Panc1 (cell line): ENCODE measurements around the gene ZNF516. TPM values are rescaled to one million over a fixed set of nuclear protein-coding genes. Genes with fewer than 3 reads are reported as not detected.

ENCODE experiments used
- ATAC-seq: fragments of 200-7000 bp; cut with Tn5 transposase; 2 replicates; pipeline ENCODE4 v1.9.1; 2020; ENCODE audit warnings: mild to moderate bottlenecking, moderate library complexity
- BruUV-seq: library from RNA; stranded (reverse); fragments of 400-500 nt; replicated peaks from 2 replicates; lab custom pipeline; 2021; lab: Mats Ljungman, UMichigan
- CTCF ChIA-PET: fragments of 300-600 bp; sonication (Branson Sonifier 250); formaldehyde crosslinking; loops from one replicate; lab custom pipeline; 2022; ENCODE audit warnings: antibody characterized with exemption; lab: Charles Lee
- POLR2A ChIA-PET: fragments of 300-600 bp; sonication (Branson Sonifier 250); formaldehyde crosslinking; loops from one replicate; lab custom pipeline; 2022; ENCODE audit warnings: antibody characterized with exemption; lab: Charles Lee
- DNase-seq: peaks from one replicate; pipeline ENCODE4 v3.0.0-alpha.2; 2010; ENCODE audit warnings: low read depth, low spot score
- H3K27ac ChIP-seq: 2 replicates; pipeline ENCODE4 v1.5.1; 2011; ENCODE audit warnings: mild to moderate bottlenecking, low read length, inconsistent platforms
- H3K27me3 ChIP-seq: fragments of 200-500 bp; sonication (Bioruptor generic); 2 replicates; pipeline ENCODE4 v1.6.0; 2014; ENCODE audit warnings: low read length, inconsistent platforms; ENCODE audit not compliant: control insufficient read depth, insufficient read depth
- H3K36me3 ChIP-seq: fragments of 200-500 bp; sonication (Bioruptor generic); 2 replicates; pipeline ENCODE4 v1.5.1; 2014; ENCODE audit warnings: inconsistent platforms, mild to moderate bottlenecking, low read length, moderate library complexity; ENCODE audit not compliant: control insufficient read depth, insufficient read depth
- H3K4me1 ChIP-seq: 2 replicates; pipeline ENCODE4 v1.5.1; 2011; ENCODE audit warnings: inconsistent platforms, mild to moderate bottlenecking, low read length, moderate library complexity; ENCODE audit not compliant: control insufficient read depth, insufficient read depth
- H3K4me3 ChIP-seq, 2 experiments: 2 replicates each; pipeline ENCODE4 v1.5.1; 2011 to 2012; ENCODE audit warnings: low read depth in 2 of 2, low read length in 2 of 2, mild to moderate bottlenecking in 2 of 2, inconsistent platforms in 1 of 2, moderate library complexity in 1 of 2
- H3K9me3 ChIP-seq: fragments of 200-500 bp; sonication (Bioruptor generic); 2 replicates; pipeline ENCODE4 v1.5.1; 2014; ENCODE audit warnings: low read depth, mild to moderate bottlenecking, inconsistent platforms, low read length, moderate library complexity; ENCODE audit not compliant: control insufficient read depth, insufficient read depth
- POLR2AphosphoS5 ChIP-seq: IDR thresholded peaks from 2 replicates; pipeline ENCODE4 v1.6.1; 2012; ENCODE audit warnings: mild to moderate bottlenecking, low read depth, low read length, moderate library complexity
- SIN3A ChIP-seq: IDR thresholded peaks from 2 replicates; pipeline ENCODE4 v1.6.1; 2012; ENCODE audit warnings: low read depth, mild to moderate bottlenecking, low read length, moderate library complexity, borderline replicate concordance; ENCODE audit not compliant: insufficient read depth
- TCF7L2 ChIP-seq: IDR thresholded peaks from 2 replicates; pipeline ENCODE4 v1.6.1; 2011; ENCODE audit warnings: mild to moderate bottlenecking, low read depth, low read length, inconsistent platforms
- in situ Hi-C: cut with HindIII; loops from 2 replicates; pipeline ENCODE4 v1.10.0; 2016; ENCODE audit warnings: low sequenced_read_pairs, low pct_unique_long_range_greater_than_20kb
- intact Hi-C: fragments of 100-400 bp; cut with micrococcal nuclease; formaldehyde crosslinking; loops from one replicate; pipeline ENCODE4 v1.10.0; 2022; ENCODE audit not compliant: unreplicated experiment
- total RNA-seq: library from RNA; stranded (reverse); gene quantifications from one replicate; pipeline ENCODE4 v1.2.1, GENCODE V29; 2021; ENCODE audit not compliant: unreplicated experiment
- TF ChIP-seq, protein P1 (sequence below), 2 experiments: IDR thresholded peaks; 2 replicates each; pipeline ENCODE4 v1.6.1; 2011 to 2012; ENCODE audit warnings: low read depth in 2 of 2, control low read depth in 1 of 2, low read length in 1 of 2, mild to moderate bottlenecking in 1 of 2, moderate library complexity in 1 of 2; ENCODE audit not compliant: insufficient read depth in 1 of 2
- TF ChIP-seq, protein P2 (sequence below): fragments of 450-650 bp; IDR thresholded peaks from 2 replicates; pipeline ENCODE4 v1.5.1; 2017; ENCODE audit warnings: mild to moderate bottlenecking

Gene ZNF516
- total RNA-seq, 1 experiment from 2014 or later: 28.6 TPM

DNA sequence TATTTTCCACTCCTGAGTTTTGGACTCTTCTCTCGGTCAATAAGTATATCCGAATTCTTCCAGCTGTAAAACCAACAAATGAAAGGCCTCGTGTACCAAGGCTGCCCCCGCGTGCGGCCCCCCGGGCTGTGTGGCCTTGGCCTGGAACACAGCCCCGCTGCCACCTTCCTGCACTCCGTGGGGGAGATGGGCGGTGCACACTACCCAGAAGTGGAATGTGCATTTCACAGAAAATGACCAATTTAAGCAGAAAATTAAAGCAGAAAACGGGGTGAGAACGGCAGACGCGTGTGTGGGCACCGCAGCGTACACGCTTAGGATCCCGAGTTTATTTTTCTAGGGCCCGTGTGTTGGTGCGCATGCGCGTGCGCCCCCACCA is 34.4 kb upstream of the ZNF516 start:
- no peak for ATAC-seq

DNA sequence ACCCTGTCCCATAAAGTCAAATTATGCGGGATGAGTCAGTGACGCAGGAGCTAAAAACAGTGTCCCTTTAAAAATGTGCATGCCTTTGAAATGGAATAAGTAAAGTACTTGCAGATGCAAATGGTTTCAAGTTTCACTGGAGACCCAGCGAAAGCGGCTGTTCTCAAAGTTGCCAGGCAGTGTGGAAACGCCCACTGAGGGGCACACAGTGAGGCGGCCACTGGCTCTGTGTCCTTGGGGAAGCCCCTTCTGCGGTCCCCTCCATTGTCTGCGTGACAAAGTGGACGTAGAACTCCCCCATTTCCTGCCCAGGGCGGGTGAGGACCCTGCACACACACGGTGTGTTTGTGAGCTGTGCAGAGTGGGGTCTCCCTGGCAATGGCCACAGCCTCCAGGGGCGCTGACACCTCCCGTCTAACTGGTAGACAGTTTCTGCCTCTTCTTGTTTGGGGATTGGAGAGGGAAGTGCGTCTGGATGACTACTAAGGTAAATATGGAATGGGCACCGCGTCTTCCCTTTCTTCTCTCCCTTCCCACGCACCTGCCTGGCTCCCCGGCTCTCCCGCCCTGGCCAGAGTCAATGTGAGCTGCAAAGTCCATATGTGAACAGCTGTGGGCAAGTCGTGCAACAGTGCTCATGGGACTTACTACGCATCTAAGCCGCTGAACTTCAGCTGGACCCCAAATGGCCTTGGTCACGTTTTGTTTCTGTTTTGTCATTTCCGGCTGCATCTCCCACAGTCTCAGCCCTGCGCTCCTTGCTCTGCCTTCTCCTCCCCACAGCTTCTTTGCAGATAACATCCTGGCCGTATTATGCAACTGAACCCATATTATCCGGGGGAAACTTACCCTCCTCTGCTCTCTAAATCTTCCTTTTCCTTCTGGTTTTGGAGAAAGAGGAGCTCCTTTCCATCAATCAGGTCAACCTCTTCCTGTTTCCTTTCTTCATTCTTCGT is 33.7 kb upstream of the ZNF516 start:
- Histone ChIP-seq H3K4me3 (peak overlapping the region in 1 of 2 experiments; percentile 31; a peak in 2 of 4 replicates), H3K27me3 (peaks cover 44% of the 10 kb centered on the region), H3K4me1 (no peaks in the 10 kb centered on the region; the same call in none of the 2 replicates), H3K27ac (no peak overlapping the region), H3K9me3 (no peaks in the 10 kb centered on the region), H3K36me3 (no peaks in the 10 kb centered on the region)
- DNase-seq (no peak), ATAC-seq (peak; percentile 26)
- ChIA-PET CTCF (no interaction called here), POLR2A (interaction anchor here (0.6 kb wide), 2 partner anchors 27 to 246 kb away, joined by 3 to 4 read pairs; no protein-coding TSS in a partner anchor)
- intact Hi-C loops (no loop called here), in situ Hi-C loops (no loop called here)
- BruUV-seq: no TSS peak
- TF ChIP-seq, protein P1, sequence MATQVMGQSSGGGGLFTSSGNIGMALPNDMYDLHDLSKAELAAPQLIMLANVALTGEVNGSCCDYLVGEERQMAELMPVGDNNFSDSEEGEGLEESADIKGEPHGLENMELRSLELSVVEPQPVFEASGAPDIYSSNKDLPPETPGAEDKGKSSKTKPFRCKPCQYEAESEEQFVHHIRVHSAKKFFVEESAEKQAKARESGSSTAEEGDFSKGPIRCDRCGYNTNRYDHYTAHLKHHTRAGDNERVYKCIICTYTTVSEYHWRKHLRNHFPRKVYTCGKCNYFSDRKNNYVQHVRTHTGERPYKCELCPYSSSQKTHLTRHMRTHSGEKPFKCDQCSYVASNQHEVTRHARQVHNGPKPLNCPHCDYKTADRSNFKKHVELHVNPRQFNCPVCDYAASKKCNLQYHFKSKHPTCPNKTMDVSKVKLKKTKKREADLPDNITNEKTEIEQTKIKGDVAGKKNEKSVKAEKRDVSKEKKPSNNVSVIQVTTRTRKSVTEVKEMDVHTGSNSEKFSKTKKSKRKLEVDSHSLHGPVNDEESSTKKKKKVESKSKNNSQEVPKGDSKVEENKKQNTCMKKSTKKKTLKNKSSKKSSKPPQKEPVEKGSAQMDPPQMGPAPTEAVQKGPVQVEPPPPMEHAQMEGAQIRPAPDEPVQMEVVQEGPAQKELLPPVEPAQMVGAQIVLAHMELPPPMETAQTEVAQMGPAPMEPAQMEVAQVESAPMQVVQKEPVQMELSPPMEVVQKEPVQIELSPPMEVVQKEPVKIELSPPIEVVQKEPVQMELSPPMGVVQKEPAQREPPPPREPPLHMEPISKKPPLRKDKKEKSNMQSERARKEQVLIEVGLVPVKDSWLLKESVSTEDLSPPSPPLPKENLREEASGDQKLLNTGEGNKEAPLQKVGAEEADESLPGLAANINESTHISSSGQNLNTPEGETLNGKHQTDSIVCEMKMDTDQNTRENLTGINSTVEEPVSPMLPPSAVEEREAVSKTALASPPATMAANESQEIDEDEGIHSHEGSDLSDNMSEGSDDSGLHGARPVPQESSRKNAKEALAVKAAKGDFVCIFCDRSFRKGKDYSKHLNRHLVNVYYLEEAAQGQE (IDR thresholded peaks at IDR 0.05; ENCODE audit: insufficient read depth in 1 of 2, low read depth in 2 of 2, low read length in 1 of 2): no peak
- TF ChIP-seq TCF7L2 (no peak), POLR2AphosphoS5 (no peak), SIN3A (no peak)
- TF ChIP-seq, protein P2, sequence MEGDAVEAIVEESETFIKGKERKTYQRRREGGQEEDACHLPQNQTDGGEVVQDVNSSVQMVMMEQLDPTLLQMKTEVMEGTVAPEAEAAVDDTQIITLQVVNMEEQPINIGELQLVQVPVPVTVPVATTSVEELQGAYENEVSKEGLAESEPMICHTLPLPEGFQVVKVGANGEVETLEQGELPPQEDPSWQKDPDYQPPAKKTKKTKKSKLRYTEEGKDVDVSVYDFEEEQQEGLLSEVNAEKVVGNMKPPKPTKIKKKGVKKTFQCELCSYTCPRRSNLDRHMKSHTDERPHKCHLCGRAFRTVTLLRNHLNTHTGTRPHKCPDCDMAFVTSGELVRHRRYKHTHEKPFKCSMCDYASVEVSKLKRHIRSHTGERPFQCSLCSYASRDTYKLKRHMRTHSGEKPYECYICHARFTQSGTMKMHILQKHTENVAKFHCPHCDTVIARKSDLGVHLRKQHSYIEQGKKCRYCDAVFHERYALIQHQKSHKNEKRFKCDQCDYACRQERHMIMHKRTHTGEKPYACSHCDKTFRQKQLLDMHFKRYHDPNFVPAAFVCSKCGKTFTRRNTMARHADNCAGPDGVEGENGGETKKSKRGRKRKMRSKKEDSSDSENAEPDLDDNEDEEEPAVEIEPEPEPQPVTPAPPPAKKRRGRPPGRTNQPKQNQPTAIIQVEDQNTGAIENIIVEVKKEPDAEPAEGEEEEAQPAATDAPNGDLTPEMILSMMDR: no peak

More for the DNA sequence above, 34.4 kb upstream of the ZNF516 start:
- intact Hi-C loops: no loop called here
- TF ChIP-seq SIN3A (no peak), POLR2AphosphoS5 (no peak), TCF7L2 (no peak)
- TF ChIP-seq, protein P2: no peak
- TF ChIP-seq, protein P1 (IDR thresholded peaks at IDR 0.05; ENCODE audit: insufficient read depth in 1 of 2, low read depth in 2 of 2, low read length in 1 of 2): no peak
- ChIA-PET POLR2A (no interaction called here), CTCF (no interaction called here)
- Histone ChIP-seq H3K27me3 (peaks cover 38% of the 10 kb centered on the region), H3K36me3 (no peaks in the 10 kb centered on the region), H3K9me3 (no peaks in the 10 kb centered on the region), H3K27ac (no peak overlapping the region), H3K4me1 (no peaks in the 10 kb centered on the region; the same call in none of the 2 replicates), H3K4me3 (no peak overlapping the region)
- no TSS peak for BruUV-seq
- no peak for DNase-seq
- in situ Hi-C loops: no loop called here
